ENCODE data around the gene RCE1.

DNA sequence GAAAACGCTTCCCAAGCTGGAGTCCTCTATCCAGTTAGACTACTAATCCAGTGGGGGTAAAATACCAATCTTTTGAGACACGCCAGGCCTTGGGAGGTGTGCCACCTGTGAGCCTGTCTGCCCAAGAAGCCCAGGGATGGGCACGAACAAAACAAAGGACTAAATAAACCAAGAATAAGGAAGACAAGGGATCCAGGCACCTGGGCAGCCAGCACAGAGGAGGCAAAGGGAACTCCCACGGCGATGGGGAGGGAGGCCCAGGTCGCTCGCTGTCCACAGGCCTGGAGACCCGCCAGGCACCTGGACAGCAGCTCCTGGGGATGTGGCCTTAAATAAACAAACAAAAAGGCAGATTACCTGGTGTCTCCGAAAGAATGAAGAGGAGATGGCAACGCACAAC is 45.0 kb downstream of the RCE1 start:
- no peak for TF ChIP-seq POLR2A (IDR thresholded peaks at IDR 0.05; ENCODE audit: low read depth, low read length)
- no peak for TF ChIP-seq POLR2AphosphoS5 (IDR thresholded peaks at IDR 0.05; ENCODE audit: low read depth, low read length)
- TF ChIP-seq TAF1 (IDR thresholded peaks at IDR 0.05; ENCODE audit: borderline replicate concordance, low read depth, low read length): no peak

All from GM12892 (cell line).